Measurements from ENCODE around the gene CACNA2D4.
A peak's percentile ranks its signal among the peaks of the same experiment; 100 is the strongest.

CACNA2D4 gene

GRCh38 chr12:1929985-1930802 is 11.7 kb upstream of the CACNA2D4 start:
- no peak overlapping the region for H3K4me3 ChIP-seq (replicated peaks; ENCODE audit: insufficient read depth, low read length)
- H3K27me3 ChIP-seq (ENCODE audit: insufficient read depth, poor library complexity, severe bottlenecking), result no peaks in the 10 kb centered on the region
- H3K27ac ChIP-seq (replicated peaks), result peak overlapping the region; percentile 31; the same call in 1 of the 2 replicates
- TF ChIP-seq SPI1 (IDR thresholded peaks at IDR 0.05; ENCODE audit: borderline replicate concordance, low read depth) (peak; percentile 94), POLR2AphosphoS5 (IDR thresholded peaks at IDR 0.05; ENCODE audit: low read depth) (no peak)
- DNase-seq (ENCODE audit: low read depth in 1 of 2, low spot score in 1 of 2), result peak in 1 of 2 experiments; percentile 57

- Histone ChIP-seq H3K4me3 (replicated peaks; ENCODE audit: insufficient read depth, low read length) (no peak overlapping the region), H3K27me3 (ENCODE audit: insufficient read depth, poor library complexity, severe bottlenecking) (no peaks in the 10 kb centered on the region), H3K27ac (replicated peaks) (no peak overlapping the region)
- DNase-seq (ENCODE audit: low read depth in 1 of 2, low spot score in 1 of 2), result peak; percentile 61 to 82
- TF ChIP-seq REST (IDR thresholded peaks at IDR 0.05; ENCODE audit: insufficient replicate concordance, low read depth) (no peak), SPI1 (IDR thresholded peaks at IDR 0.05; ENCODE audit: borderline replicate concordance, low read depth) (no peak), CTCF (IDR thresholded peaks at IDR 0.05; ENCODE audit: insufficient read depth, low read length) (no peak), GABPA (IDR thresholded peaks at IDR 0.05; ENCODE audit: low read depth) (no peak), POLR2AphosphoS5 (IDR thresholded peaks at IDR 0.05; ENCODE audit: low read depth) (no peak)
Observed at GRCh38 chr12:1929241-1929984, 11.0 kb upstream of the CACNA2D4 start.

GRCh38 chr12:1928439-1929121 is 10.1 kb upstream of the CACNA2D4 start:
- no peak overlapping the region for H3K4me3 ChIP-seq (replicated peaks; ENCODE audit: insufficient read depth, low read length)
- no peak overlapping the region for H3K27ac ChIP-seq (replicated peaks)
- DNase-seq (ENCODE audit: low read depth in 1 of 2, low spot score in 1 of 2), result no peak
- H3K27me3 ChIP-seq (ENCODE audit: insufficient read depth, poor library complexity, severe bottlenecking), result no peaks in the 10 kb centered on the region
- no peak for TF ChIP-seq REST (IDR thresholded peaks at IDR 0.05; ENCODE audit: insufficient replicate concordance, low read depth)
- no peak for TF ChIP-seq SPI1 (IDR thresholded peaks at IDR 0.05; ENCODE audit: borderline replicate concordance, low read depth)
- no peak for TF ChIP-seq CTCF (IDR thresholded peaks at IDR 0.05; ENCODE audit: insufficient read depth, low read length)
- TF ChIP-seq POLR2AphosphoS5 (IDR thresholded peaks at IDR 0.05; ENCODE audit: low read depth), result no peak
- no peak for TF ChIP-seq GABPA (IDR thresholded peaks at IDR 0.05; ENCODE audit: low read depth)
